ENCODE results near the gene USF2. TPM values are rescaled to one million over a fixed set of nuclear protein-coding genes. Genes with fewer than 3 reads are reported as not detected.

Gene USF2
- total and polyA plus RNA-seq, 5 experiments from 2014 or later: 4.5 to 232 (median 6.9) TPM

DNA sequence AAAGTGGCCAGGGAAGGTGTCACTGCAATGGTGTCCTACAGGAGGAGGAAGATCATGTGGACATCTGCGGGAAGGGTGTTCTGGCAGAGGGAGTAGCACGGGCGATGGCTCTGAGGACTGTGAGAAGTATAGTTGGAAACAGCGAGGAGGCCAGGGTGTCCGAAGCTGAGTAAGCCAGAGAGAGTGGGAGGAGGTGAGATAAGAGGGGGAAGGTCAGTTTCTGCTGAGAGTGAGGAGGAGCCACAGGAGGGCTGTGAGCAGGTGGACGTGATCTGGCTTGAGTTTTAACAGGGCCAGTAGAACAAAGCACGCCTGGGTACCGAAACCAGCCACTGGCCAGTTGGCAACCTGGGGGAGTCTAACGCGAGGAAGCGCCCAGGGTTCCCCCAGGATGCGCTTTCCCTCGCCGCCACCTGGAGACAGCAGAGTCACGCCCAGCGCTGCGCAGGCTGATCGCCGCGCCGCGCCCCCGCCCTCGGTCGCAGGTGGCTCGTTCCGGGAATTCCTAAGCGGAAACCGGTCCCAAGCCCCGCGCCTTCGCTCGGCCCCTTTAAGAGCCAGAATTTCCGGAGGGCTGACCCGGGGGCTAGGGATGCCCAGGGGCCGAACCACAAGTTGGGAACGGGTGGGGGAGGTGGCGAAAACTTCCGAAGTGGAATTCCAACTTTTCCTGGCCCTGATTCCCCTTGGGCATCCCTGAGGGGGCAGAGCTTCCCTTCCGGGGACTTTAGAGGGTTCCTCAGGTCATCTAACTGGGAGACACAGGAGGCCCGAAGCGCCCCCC, 21.0 kb upstream of the USF2 start:
- peaks cover 0 to 2% (median 0%) of the 10 kb centered on the region in 5 donors for H3K27me3 Mint-ChIP-seq
- peak; percentile 41 to 46 for ATAC-seq
- H3K4me1 Mint-ChIP-seq: peaks cover 23 to 49% (median 42%) of the 10 kb centered on the region in 4 donors
- peak overlapping the region; percentile 93 to 98 (median 94) for H3K4me3 Mint-ChIP-seq
- POLR2A ChIA-PET: interaction anchor here (0.6 to 2.4 kb wide), 7 partner anchors 20 to 105 kb away, joined by 3 to 24 read pairs (median 4); partner anchors contain the start of gene USF2
- H3K27ac Mint-ChIP-seq: peak overlapping the region; percentile 93 to 99 (median 98)
- peaks cover 6 to 31% (median 10%) of the 10 kb centered on the region in 3 donors for H3K36me3 Mint-ChIP-seq
- H3K9me3 Mint-ChIP-seq: peaks cover 0 to 10% (median 2%) of the 10 kb centered on the region in 9 donors
- DNase-seq: peak; percentile 32 to 73 (median 55)

DNA sequence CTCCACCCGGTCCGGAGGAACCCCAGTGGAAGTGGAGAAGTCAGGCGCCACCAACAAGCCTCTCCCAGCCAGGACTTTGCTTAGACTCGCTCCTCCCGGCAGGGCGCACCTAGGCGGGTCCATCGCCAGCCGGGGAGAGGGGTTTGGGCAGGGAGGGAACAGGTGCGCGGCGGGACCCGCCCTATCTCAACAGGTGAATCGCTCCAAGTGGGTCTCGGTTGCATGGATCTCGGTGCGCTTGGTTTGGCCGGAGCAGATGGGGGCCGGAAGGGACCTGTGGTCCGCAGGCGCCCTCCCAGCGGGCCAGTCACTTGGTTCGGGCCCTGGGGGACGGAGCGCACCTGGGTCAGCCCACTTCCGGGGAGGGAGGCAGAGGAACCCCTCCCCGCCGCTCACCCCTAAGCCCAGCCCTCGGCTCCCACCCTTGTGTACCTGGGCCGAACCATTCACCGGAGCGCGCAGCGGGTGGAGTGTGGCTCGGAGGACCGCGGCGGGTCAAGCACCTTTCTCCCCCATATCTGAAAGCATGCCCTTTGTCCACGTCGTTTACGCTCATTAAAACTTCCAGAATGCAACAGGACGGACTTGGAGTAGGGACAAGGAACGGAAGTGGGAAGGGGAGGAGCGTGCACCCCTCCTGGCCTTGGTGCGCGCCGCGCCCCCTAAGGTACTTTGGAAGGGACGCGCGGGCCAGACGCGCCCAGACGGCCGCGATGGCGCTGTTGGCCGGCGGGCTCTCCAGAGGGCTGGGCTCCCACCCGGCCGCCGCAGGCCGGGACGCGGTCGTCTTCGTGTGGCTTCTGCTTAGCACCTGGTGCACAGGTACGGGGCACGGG, 20.2 kb upstream of the USF2 start, which contains the start of gene LSR:
TSS of gene LSR (plus strand) at position 693 of the 836 bp plus-strand sequence. CDS start at position 714, 21 bp downstream.
- peak; percentile 74 to 94 (median 86) for DNase-seq
- Mint-ChIP-seq H3K4me1 (peaks cover 25 to 49% (median 45%) of the 10 kb centered on the region in 4 donors), H3K27ac (peak within 1 kb of the TSS; percentile 93 to 99 (median 98)), H3K27me3 (peaks cover 0 to 2% (median 0%) of the 10 kb centered on the region in 5 donors), H3K36me3 (peaks cover 5 to 38% (median 6%) of the 10 kb centered on the region in 3 donors), H3K9me3 (peaks cover 0 to 10% (median 2%) of the 10 kb centered on the region in 9 donors), H3K4me3 (peak within 1 kb of the TSS; percentile 93 to 98 (median 94))
- ATAC-seq: peak; percentile 85 to 90
- POLR2A ChIA-PET: interaction anchor here (0.6 to 2.4 kb wide), 6 partner anchors 19 to 106 kb away, joined by 4 to 24 read pairs (median 5); partner anchors contain the start of gene USF2

DNA sequence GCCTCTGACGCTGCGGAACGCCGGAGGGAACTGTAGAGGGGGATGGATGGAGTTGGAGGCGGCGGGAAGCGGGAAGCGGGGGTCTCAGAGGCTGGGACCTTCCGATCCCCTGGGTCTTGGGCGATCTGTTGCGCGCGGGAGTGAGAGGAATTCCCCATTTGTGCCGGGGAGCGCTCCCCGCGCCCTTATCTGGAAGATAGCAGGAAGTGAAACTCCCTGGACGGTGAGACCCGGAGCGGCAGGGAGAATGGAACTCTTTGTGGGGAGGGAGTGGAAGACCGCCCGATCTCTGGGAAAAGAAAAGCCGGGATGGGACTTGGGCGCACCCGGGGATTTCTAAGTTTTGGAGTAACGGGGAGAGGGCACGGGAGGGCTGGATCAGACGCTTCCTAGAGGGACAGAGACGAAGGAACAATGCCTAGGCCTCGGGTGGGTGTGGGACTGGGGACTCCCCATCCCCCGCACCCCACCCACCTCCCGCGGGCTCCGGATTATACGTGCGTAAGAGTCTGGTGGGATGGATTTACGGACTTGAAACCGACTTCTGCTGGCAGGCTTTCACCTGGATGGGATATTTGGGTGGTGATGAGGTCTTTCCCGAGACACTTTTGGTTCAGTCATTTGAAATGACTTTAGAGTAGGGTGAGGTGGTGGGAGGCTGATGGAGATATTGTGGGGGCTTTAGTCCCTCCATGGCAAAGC, 19.5 kb upstream of the USF2 start:
- Mint-ChIP-seq H3K27ac (peak overlapping the region; percentile 93 to 99 (median 98)), H3K9me3 (peaks cover 0 to 7% (median 0%) of the 10 kb centered on the region in 9 donors), H3K27me3 (peaks cover 0 to 2% (median 0%) of the 10 kb centered on the region in 5 donors), H3K4me3 (peak overlapping the region; percentile 93 to 98 (median 94)), H3K36me3 (peaks cover 0 to 45% (median 4%) of the 10 kb centered on the region in 3 donors), H3K4me1 (peaks cover 24 to 49% (median 45%) of the 10 kb centered on the region in 4 donors)
- no peak for ATAC-seq
- POLR2A ChIA-PET: interaction anchor here (1.3 to 9.5 kb wide), 5 partner anchors 11 to 38 kb away, joined by 4 to 91 read pairs (median 15); partner anchors contain the start of gene USF2
- peak in 1 of 10 donors; percentile 17 for DNase-seq

DNA sequence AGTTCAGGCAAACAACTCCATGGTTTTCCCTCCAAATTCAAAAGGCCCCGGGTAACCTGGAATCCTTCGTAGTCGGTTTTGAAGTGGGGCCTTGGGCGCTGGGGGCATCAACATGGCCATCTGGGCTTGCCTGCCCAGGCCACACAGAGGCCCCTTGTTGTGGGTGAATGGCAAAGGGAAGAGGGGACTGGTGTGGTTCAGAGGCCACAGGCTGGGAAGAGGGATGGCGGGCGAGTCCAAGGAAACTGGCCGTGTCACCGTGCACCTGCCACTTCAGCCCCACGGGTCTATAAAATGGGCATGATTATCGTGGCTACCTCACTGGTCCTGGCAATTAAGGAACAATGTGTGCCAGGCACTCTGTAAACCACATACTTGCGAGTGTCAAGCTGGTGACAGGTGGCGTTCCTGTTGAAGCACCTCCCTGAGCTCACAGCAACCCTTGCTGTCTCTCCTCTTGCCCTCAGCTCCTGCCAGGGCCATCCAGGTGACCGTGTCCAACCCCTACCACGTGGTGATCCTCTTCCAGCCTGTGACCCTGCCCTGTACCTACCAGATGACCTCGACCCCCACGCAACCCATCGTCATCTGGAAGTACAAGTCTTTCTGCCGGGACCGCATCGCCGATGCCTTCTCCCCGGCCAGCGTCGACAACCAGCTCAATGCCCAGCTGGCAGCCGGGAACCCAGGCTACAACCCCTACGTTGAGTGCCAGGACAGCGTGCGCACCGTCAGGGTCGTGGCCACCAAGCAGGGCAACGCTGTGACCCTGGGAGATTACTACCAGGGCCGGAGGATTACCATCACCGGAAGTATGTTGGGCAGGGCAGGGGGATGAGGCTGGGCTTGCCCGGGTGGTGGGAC, 18.7 kb upstream of the USF2 start:
- H3K4me1 Mint-ChIP-seq: peaks cover 28 to 57% (median 47%) of the 10 kb centered on the region in 4 donors

DNA sequence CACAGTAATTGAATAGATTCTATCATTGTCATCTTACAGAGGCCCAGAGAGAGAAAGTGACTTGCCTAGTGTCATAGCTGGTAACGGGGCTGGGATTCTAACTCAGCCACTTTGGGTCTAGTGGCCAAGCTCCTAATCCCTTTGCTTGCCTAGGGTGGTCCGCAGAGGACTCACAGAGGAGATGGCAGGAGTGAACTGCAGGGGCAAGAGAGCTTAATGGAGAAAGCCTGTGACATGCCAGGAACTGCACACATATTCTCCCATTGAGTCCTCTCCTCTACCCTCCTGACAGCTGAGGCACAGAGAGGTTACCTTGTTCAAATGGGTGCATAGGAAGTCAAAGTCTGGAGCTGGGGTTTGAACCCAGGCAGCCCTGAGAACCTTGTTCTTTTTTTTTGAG, 17.3 kb upstream of the USF2 start:
- POLR2A ChIA-PET: interaction anchor here (0.9 to 9.5 kb wide), 9 partner anchors 9 to 97 kb away, joined by 3 to 91 read pairs (median 5); partner anchors contain the start of genes FXYD5 and USF2
- no peak for ATAC-seq
- H3K27ac Mint-ChIP-seq: peak overlapping the region in 7 of 10 donors; percentile 18 to 99 (median 75)
- peaks cover 0 to 2% (median 0%) of the 10 kb centered on the region in 5 donors for H3K27me3 Mint-ChIP-seq
- peak overlapping the region in 7 of 10 donors; percentile 26 to 97 (median 84) for H3K4me3 Mint-ChIP-seq
- DNase-seq: no peak
- H3K36me3 Mint-ChIP-seq: peaks cover 0 to 60% (median 5%) of the 10 kb centered on the region in 3 donors
- peaks cover 30 to 67% (median 56%) of the 10 kb centered on the region in 4 donors for H3K4me1 Mint-ChIP-seq
- no peaks in the 10 kb centered on the region for H3K9me3 Mint-ChIP-seq

More for the DNA sequence above, 18.7 kb upstream of the USF2 start:
- POLR2A ChIA-PET: interaction anchor here (0.7 to 9.5 kb wide), 9 partner anchors 8 to 203 kb away, joined by 3 to 91 read pairs (median 5); partner anchors contain the start of genes FXYD5 and USF2
- Mint-ChIP-seq H3K9me3 (no peaks in the 10 kb centered on the region), H3K36me3 (peaks cover 0 to 53% (median 5%) of the 10 kb centered on the region in 3 donors), H3K4me3 (peak overlapping the region; percentile 93 to 98 (median 94)), H3K27ac (peak overlapping the region; percentile 89 to 99 (median 98)), H3K27me3 (peaks cover 0 to 2% (median 0%) of the 10 kb centered on the region in 5 donors)
- DNase-seq: peak in 1 of 10 donors; percentile 16
- ATAC-seq: no peak

DNA sequence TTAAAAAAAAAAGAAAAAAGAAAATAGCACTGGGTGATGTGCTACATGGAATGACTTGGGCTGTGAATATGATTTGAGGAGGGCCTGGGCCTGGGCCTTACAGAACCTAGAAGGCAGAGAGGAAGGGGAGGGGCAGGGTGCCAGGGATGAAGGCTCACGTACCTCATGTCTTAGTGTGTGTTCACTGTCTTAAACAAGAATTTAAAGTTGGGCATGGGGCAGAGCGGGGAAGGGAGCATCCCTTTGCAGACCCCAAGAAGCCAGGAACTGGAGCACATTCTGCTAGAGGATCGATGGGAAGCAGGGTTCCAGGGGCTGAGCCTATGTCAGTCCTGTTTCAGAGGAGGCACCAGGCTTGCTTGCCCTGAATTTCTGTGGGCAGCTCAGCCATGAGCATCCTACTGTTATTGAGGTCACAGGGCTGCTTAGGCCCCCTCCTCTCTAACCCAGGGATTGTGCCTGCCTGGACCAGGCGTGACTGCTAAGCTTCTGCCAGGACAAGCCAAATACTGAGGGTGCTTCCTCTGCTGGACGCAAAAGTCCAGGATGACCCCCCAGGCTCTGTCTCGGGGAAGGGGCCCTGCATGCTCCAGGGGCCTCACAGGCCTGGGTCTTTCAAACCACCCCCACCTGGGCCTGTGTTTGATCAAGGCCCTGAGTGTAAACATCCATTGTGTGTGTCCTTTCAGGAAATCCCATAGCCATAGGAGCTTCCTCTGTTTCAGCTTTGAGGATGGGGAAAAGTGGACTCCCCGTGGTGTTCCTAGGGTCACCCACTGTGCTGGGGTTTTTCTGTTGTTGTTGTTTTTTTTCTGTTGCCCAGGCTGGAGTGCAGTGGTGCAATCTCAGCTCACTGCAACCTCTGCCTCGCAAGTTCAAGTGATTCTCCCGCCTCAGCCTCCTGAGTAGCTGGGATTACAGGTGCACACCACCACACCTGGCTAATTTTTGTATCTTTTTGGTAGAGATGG, 15.2 kb upstream of the USF2 start:
- peaks cover 37 to 74% (median 64%) of the 10 kb centered on the region in 4 donors for H3K4me1 Mint-ChIP-seq
- DNase-seq: peak in 1 of 10 donors; percentile 0
- H3K4me3 Mint-ChIP-seq: peak overlapping the region in 1 of 10 donors; percentile 28
- POLR2A ChIA-PET: interaction anchor here (0.8 to 9.5 kb wide), 3 partner anchors 13 to 101 kb away, joined by 4 to 91 read pairs (median 5); partner anchors contain the start of gene USF2
- ATAC-seq: no peak
- peaks cover 0 to 2% (median 0%) of the 10 kb centered on the region in 5 donors for H3K27me3 Mint-ChIP-seq
- peaks cover 0 to 60% (median 5%) of the 10 kb centered on the region in 3 donors for H3K36me3 Mint-ChIP-seq
- peak overlapping the region in 6 of 10 donors; percentile 18 to 67 (median 36) for H3K27ac Mint-ChIP-seq
- H3K9me3 Mint-ChIP-seq: no peaks in the 10 kb centered on the region

DNA sequence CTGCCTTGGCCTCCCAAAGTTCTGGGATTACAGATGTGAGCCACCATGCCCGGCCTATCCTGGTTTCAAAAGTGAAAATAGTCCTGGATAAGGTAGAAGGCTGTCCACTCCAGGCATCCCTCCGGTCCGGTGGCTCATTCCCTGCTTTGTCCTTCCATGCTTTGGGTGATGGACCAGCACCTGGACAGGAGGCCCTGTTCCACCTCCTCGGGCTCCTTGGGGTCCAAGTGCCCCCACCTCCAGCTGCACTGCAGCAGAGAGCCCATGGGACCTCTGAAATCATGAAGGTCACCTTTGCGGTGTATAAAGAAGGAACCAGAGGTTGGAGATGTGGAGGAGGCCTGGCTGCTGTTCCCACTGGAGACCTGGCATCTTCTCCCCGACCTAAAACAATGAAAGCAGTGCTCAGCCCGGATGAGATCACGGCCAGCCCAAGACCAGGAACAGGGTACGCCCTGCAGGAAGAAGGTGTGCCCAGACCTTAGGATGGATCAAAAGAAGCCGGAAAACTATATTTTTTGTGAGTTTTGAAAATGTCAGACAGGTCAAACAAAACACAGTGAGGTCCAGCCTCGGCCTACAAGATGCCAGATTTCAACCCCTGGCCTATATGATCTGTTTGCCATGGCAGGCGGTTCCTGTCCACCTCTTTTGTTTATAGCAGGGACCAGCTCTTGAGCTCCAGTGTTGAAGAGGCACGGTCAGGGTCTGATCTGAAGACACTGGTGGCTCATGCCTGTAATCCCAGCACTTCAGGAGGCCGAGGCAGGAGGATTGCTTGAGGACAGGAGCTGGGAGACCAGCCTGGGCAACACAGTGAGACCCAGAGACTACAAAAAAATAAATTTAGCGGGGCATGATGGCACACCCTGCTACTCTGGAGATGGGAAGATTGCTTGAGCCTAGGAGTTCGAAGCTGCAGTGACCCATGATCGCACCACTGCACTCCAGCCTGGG, 14.1 kb upstream of the USF2 start:
- DNase-seq (peak in 1 of 10 donors; percentile 0), ATAC-seq (no peak)
- Mint-ChIP-seq H3K4me3 (no peak overlapping the region), H3K36me3 (peaks cover 0 to 58% (median 3%) of the 10 kb centered on the region in 3 donors), H3K27ac (peak overlapping the region in 9 of 10 donors; percentile 4 to 66 (median 34)), H3K9me3 (no peaks in the 10 kb centered on the region), H3K4me1 (peaks cover 35 to 66% (median 54%) of the 10 kb centered on the region in 4 donors), H3K27me3 (peaks cover 0 to under 1% (median 0%) of the 10 kb centered on the region in 5 donors)
- POLR2A ChIA-PET: interaction anchor here (9.5 kb wide), 1 partner anchor 12 kb away, joined by 91 read pairs; the partner anchor contains the start of gene USF2

DNA sequence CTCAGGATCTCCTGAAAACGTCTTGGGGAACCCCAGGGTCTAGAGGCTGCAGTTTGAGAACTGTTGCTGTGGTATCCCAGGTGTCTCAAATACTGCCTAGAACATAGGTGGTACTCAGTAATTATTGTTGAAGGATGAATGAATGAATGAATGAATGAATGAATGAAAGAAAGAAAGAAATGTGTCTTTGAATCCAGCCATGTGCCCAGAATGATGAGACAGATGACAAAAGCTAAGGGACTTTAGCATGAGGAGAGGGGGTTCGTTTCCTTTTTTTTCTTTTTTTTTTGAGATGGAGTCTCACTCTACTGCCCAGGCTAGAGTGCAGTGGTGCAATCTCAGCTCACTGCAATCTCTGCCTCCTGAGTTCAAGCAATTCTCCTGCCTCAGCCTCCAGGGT, 12.2 kb upstream of the USF2 start:
- Mint-ChIP-seq H3K27me3 (no peaks in the 10 kb centered on the region), H3K27ac (peak overlapping the region in 6 of 10 donors; percentile 26 to 75 (median 42)), H3K9me3 (no peaks in the 10 kb centered on the region), H3K36me3 (peaks cover 0 to 49% (median 3%) of the 10 kb centered on the region in 3 donors), H3K4me3 (peak overlapping the region in 1 of 10 donors; percentile 42), H3K4me1 (peaks cover 26 to 54% (median 42%) of the 10 kb centered on the region in 4 donors)
- ATAC-seq: no peak
- no peak for DNase-seq
- POLR2A ChIA-PET: interaction anchor here (1.1 to 9.5 kb wide), 4 partner anchors 10 to 115 kb away, joined by 3 to 91 read pairs (median 4); partner anchors contain the start of gene USF2
